Measurements from ENCODE around the gene RRP36. TPM values are rescaled to one million over a fixed set of nuclear protein-coding genes. Genes with fewer than 3 reads are reported as not detected.
A peak's percentile ranks its signal among the peaks of the same experiment; 100 is the strongest.

The RRP36 gene
- polyA plus RNA-seq, 1 of the 3 experiments (the other 2 are of a cell fraction) = 60.5 TPM

- TF ChIP-seq SMC3 (IDR thresholded peaks at IDR 0.05; ENCODE audit: low read depth, low read length) (no peak), RXRA (IDR thresholded peaks at IDR 0.05; ENCODE audit: borderline replicate concordance, low read depth) (no peak), RFX5 (IDR thresholded peaks at IDR 0.05; ENCODE audit: low read length) (no peak), PBX3 (IDR thresholded peaks at IDR 0.05) (peak; percentile 99), MEF2A (IDR thresholded peaks at IDR 0.05; ENCODE audit: borderline replicate concordance, low read depth) (no peak), EZH2phosphoT487 (IDR thresholded peaks at IDR 0.05; ENCODE audit: borderline replicate concordance, low read depth) (no peak), FOXM1 (IDR thresholded peaks at IDR 0.05; ENCODE audit: low read depth) (no peak), NFIC (IDR thresholded peaks at IDR 0.05; ENCODE audit: borderline replicate concordance) (no peak; the same call in 1 of the 2 replicates), TCF12 (IDR thresholded peaks at IDR 0.05) (no peak), TAF1 (IDR thresholded peaks at IDR 0.05; ENCODE audit: borderline replicate concordance, low read depth, low read length) (peak; percentile 40; the same call in 1 of the 2 replicates), ELF1 (IDR thresholded peaks at IDR 0.05) (peak; percentile 44; the same call in 1 of the 2 replicates), NRF1 (IDR thresholded peaks at IDR 0.05; ENCODE audit: low read depth, low read length) (peak; percentile 75), FOSL2 (IDR thresholded peaks at IDR 0.05; ENCODE audit: borderline replicate concordance, low read depth) (no peak), FOXJ3 (CRISPR knock-in tag; IDR thresholded peaks at IDR 0.05) (0 out of 2 replicates have a peak, but pooled peaks have one; percentile 34), RAD21 (IDR thresholded peaks at IDR 0.05; ENCODE audit: low read length) (no peak), MAX (IDR thresholded peaks at IDR 0.05; ENCODE audit: low read depth) (peak; percentile 65)
Observed at GRCh38 chr6:43013843-43014433, 7.5 kb upstream of the RRP36 start, which contains the start of the genes KLHDC3 and MEA1 (continued).

GRCh38 chr6:43014434-43014909, 7.0 kb upstream of the RRP36 start:
- H4K20me1 ChIP-seq (ENCODE audit: insufficient read depth) = peaks cover 12% of the 10 kb centered on the region; the same call in 1 of the 2 replicates
- H3F3A ChIP-seq (replicated peaks; ENCODE audit: insufficient read depth) = peaks cover 25% of the 10 kb centered on the region
- peaks cover 3 to 36% of the 10 kb centered on the region in 2 experiments; a peak in 3 of 4 replicates for H3K4me1 ChIP-seq (ENCODE audit: control insufficient read depth in 1 of 2, insufficient read depth in 2 of 2, low read depth in 1 of 2, low read length in 1 of 2)
- H3K9ac ChIP-seq = peak overlapping the region; percentile 74
- ChIA-PET POLR2A (interaction anchor here (0.8 to 2.3 kb wide), 10 partner anchors 31 to 159 kb away, joined by 3 to 12 read pairs (median 6); partner anchors contain the start of genes CNPY3, CUL7, KLC4 and MRPL2), CTCF (interaction anchor here (0.6 to 3.6 kb wide), 6 partner anchors 9 to 214 kb away, joined by 3 to 12 read pairs (median 3); partner anchors contain the start of gene DNPH1)
- 1% methylated on average over 7 of the region's 7 CpGs for WGBS (ENCODE audit: low lambda C conversion rate)
- peaks cover 31 to 54% of the 10 kb centered on the region in 2 experiments for H3K36me3 ChIP-seq (replicated peaks in 1 of 2; ENCODE audit: control insufficient read depth in 1 of 2, insufficient read depth in 2 of 2, low read length in 1 of 2)
- peak overlapping the region; percentile 47 to 81 for H3K4me3 ChIP-seq (ENCODE audit: low read depth in 2 of 2, low read length in 1 of 2)
- H3K27me3 ChIP-seq (ENCODE audit: insufficient read depth) = no peaks in the 10 kb centered on the region
- H2AFZ ChIP-seq (ENCODE audit: low read depth) = no peak overlapping the region
- peak overlapping the region; percentile 35 to 57 for H3K27ac ChIP-seq (ENCODE audit: low read depth in 2 of 2, low read length in 1 of 2)
- H3K4me2 ChIP-seq = peak overlapping the region; percentile 79
- H3K9me2 ChIP-seq = no peaks in the 10 kb centered on the region
- H3K79me2 ChIP-seq (ENCODE audit: insufficient read depth) = peaks cover 71% of the 10 kb centered on the region
- no peak for DNase-seq
- no peaks in the 10 kb centered on the region for H3K9me3 ChIP-seq
- no peak for TF ChIP-seq USF1 (IDR thresholded peaks at IDR 0.05; ENCODE audit: borderline replicate concordance, low read depth)
- TF ChIP-seq SMC3 (IDR thresholded peaks at IDR 0.05; ENCODE audit: low read depth, low read length) = no peak
- no peak for TF ChIP-seq FOSL2 (IDR thresholded peaks at IDR 0.05; ENCODE audit: borderline replicate concordance, low read depth)
- TF ChIP-seq RXRA (IDR thresholded peaks at IDR 0.05; ENCODE audit: borderline replicate concordance, low read depth) = no peak
- TF ChIP-seq REST (IDR thresholded peaks at IDR 0.05; ENCODE audit: low read depth, low read length) = no peak
- no peak for TF ChIP-seq NRF1 (IDR thresholded peaks at IDR 0.05; ENCODE audit: low read depth, low read length)
- TF ChIP-seq ELF1 (IDR thresholded peaks at IDR 0.05) = no peak
- TF ChIP-seq CHD2 (IDR thresholded peaks at IDR 0.05; ENCODE audit: low read length, partially characterized antibody) = no peak
- no peak for TF ChIP-seq MAX (IDR thresholded peaks at IDR 0.05; ENCODE audit: low read depth)
- no peak for TF ChIP-seq IRF3 (IDR thresholded peaks at IDR 0.05; ENCODE audit: low read depth, low read length)
- no peak for TF ChIP-seq GATA2 (CRISPR knock-in tag; IDR thresholded peaks at IDR 0.05)
- TF ChIP-seq TCF12 (IDR thresholded peaks at IDR 0.05) = no peak
- TF ChIP-seq POLR2AphosphoS5 (IDR thresholded peaks at IDR 0.05; ENCODE audit: low read depth, low read length) = no peak

Data from SK-N-SH (cell line).